Suppressor macrophage treated with lipopolysaccharide for 1 hour (primary cell): ENCODE results near the gene SLC22A5.
"Not testable (repeated sequence)": the region's sequence is repeated elsewhere in the genome, so short reads cannot be mapped to it uniquely, and the experiment has no call there.

Source experiments
- DNase-seq, 3 donors: peaks; one replicate each; pipeline ENCODE4 v3.0.0-alpha.2; 2020 to 2022

The SLC22A5 gene

GRCh38 chr5:132388244-132389050, 18.9 kb downstream of the SLC22A5 start:
- DNase-seq: no peak

GRCh38 chr5:132389051-132389331, 19.5 kb downstream of the SLC22A5 start:
- no peak for DNase-seq

GRCh38 chr5:132389585-132390286, 20.2 kb downstream of the SLC22A5 start:
- DNase-seq: peak; percentile 50 to 65 (median 58)

- no peak for DNase-seq
Observed at GRCh38 chr5:132391247-132391646, 21.7 kb downstream of the SLC22A5 start.

GRCh38 chr5:132391870-132392269, 22.4 kb downstream of the SLC22A5 start:
- no peak for DNase-seq

- DNase-seq: no peak
Observed at GRCh38 chr5:132392411-132392810, 22.9 kb downstream of the SLC22A5 start.

GRCh38 chr5:132392978-132393825, 23.7 kb downstream of the SLC22A5 start:
- DNase-seq: no peak

- DNase-seq: no peak
Observed at GRCh38 chr5:132394667-132395259, 25.3 kb downstream of the SLC22A5 start.

GRCh38 chr5:132396589-132397031, 27.1 kb downstream of the SLC22A5 start:
- DNase-seq: no peak

- no peak for DNase-seq
Observed at GRCh38 chr5:132397224-132397623, 27.7 kb downstream of the SLC22A5 start.

GRCh38 chr5:132397936-132398675, 28.6 kb downstream of the SLC22A5 start:
- not testable (repeated sequence) for DNase-seq

- not testable (repeated sequence) for DNase-seq
Observed at GRCh38 chr5:132404041-132404440, 34.5 kb downstream of the SLC22A5 start.

GRCh38 chr5:132405646-132406045, 36.1 kb downstream of the SLC22A5 start:
- DNase-seq: no peak

GRCh38 chr5:132406144-132406783, 36.8 kb downstream of the SLC22A5 start:
- DNase-seq: no peak

- no peak for DNase-seq
Observed at GRCh38 chr5:132407970-132408369, 38.5 kb downstream of the SLC22A5 start.

- DNase-seq: no peak
Observed at GRCh38 chr5:132408456-132408855, 38.9 kb downstream of the SLC22A5 start.

- no peak for DNase-seq
Observed at GRCh38 chr5:132408965-132409364, 39.5 kb downstream of the SLC22A5 start.

- peak; percentile 89 to 95 (median 90) for DNase-seq
Observed at GRCh38 chr5:132410451-132411303, 41.2 kb downstream of the SLC22A5 start.

GRCh38 chr5:132411304-132412013, 41.9 kb downstream of the SLC22A5 start:
- DNase-seq: no peak

- DNase-seq: no peak
Observed at GRCh38 chr5:132413567-132413966, 44.1 kb downstream of the SLC22A5 start.
